ENCODE measurements around the gene ATP8A1. TPM values are rescaled to one million over a fixed set of nuclear protein-coding genes. Genes with fewer than 3 reads are reported as not detected.
A peak's percentile ranks its signal among the peaks of the same experiment; 100 is the strongest.

Gene ATP8A1
- polyA plus RNA-seq, 1 donor from 2014 or later = 45.8 TPM

DNA sequence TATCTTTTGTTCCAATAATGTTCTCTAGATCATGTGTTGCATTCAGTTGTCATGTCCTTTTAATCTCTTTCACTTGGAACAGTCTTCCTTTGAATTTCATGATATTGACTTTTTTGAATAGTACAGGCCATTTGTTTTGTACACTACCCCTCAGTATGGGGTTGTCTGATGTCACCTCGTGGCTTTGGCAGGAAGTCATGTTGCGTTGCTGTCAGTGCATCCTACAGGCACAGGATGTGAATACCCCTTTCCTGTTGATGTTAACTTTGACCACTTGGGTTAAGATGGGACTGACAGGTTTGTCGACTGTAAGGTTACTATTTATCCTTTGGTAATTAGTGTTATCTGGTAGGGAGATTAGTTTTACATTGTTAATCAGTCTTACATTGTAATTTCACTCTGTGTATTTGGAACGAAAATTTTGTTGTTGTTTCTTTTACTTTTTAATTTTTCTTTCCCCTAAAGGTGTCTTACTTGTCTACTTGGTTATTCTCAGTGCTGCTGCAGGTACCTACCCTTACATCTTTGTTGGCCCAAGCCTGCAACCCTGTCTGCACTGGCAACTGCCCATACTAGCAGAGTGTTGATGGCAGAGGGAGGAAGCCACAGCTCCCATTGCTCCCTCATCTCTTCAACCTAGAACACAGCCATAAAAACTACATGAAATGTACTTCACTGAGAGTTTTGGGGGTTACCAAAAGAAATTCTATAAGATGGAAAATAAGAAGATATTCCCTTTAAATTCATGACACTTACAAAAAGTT is 14.7 kb upstream of the ATP8A1 start:
- TF ChIP-seq POLR2AphosphoS5 (IDR thresholded peaks at IDR 0.05) = no peak
- TF ChIP-seq SMC3 (conservative IDR thresholded peaks at IDR 0.05; ENCODE audit: poor library complexity) = no peak
- no peak for TF ChIP-seq EP300 (conservative IDR thresholded peaks at IDR 0.05; ENCODE audit: poor library complexity, severe bottlenecking)
- no peak for TF ChIP-seq MXI1 (conservative IDR thresholded peaks at IDR 0.05; ENCODE audit: poor library complexity, severe bottlenecking)
- TF ChIP-seq, protein P1, sequence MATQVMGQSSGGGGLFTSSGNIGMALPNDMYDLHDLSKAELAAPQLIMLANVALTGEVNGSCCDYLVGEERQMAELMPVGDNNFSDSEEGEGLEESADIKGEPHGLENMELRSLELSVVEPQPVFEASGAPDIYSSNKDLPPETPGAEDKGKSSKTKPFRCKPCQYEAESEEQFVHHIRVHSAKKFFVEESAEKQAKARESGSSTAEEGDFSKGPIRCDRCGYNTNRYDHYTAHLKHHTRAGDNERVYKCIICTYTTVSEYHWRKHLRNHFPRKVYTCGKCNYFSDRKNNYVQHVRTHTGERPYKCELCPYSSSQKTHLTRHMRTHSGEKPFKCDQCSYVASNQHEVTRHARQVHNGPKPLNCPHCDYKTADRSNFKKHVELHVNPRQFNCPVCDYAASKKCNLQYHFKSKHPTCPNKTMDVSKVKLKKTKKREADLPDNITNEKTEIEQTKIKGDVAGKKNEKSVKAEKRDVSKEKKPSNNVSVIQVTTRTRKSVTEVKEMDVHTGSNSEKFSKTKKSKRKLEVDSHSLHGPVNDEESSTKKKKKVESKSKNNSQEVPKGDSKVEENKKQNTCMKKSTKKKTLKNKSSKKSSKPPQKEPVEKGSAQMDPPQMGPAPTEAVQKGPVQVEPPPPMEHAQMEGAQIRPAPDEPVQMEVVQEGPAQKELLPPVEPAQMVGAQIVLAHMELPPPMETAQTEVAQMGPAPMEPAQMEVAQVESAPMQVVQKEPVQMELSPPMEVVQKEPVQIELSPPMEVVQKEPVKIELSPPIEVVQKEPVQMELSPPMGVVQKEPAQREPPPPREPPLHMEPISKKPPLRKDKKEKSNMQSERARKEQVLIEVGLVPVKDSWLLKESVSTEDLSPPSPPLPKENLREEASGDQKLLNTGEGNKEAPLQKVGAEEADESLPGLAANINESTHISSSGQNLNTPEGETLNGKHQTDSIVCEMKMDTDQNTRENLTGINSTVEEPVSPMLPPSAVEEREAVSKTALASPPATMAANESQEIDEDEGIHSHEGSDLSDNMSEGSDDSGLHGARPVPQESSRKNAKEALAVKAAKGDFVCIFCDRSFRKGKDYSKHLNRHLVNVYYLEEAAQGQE (IDR thresholded peaks at IDR 0.05; ENCODE audit: borderline replicate concordance) = no peak
- TF ChIP-seq RAD21 (conservative IDR thresholded peaks at IDR 0.05) = no peak
- TF ChIP-seq TAF1 (IDR thresholded peaks at IDR 0.05; ENCODE audit: low read depth) = no peak
- no peak for TF ChIP-seq EZH2 (IDR thresholded peaks at IDR 0.05; ENCODE audit: borderline replicate concordance, insufficient read depth, low read length, poor library complexity, severe bottlenecking)
- TF ChIP-seq, protein P2, sequence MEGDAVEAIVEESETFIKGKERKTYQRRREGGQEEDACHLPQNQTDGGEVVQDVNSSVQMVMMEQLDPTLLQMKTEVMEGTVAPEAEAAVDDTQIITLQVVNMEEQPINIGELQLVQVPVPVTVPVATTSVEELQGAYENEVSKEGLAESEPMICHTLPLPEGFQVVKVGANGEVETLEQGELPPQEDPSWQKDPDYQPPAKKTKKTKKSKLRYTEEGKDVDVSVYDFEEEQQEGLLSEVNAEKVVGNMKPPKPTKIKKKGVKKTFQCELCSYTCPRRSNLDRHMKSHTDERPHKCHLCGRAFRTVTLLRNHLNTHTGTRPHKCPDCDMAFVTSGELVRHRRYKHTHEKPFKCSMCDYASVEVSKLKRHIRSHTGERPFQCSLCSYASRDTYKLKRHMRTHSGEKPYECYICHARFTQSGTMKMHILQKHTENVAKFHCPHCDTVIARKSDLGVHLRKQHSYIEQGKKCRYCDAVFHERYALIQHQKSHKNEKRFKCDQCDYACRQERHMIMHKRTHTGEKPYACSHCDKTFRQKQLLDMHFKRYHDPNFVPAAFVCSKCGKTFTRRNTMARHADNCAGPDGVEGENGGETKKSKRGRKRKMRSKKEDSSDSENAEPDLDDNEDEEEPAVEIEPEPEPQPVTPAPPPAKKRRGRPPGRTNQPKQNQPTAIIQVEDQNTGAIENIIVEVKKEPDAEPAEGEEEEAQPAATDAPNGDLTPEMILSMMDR (IDR thresholded peaks at IDR 0.05; ENCODE audit: poor library complexity, severe bottlenecking) = no peak
- Histone ChIP-seq H3K4me3 (ENCODE audit: low read length) (no peak overlapping the region), H2AFZ (ENCODE audit: low read depth, low read length) (no peak overlapping the region), H3K9ac (ENCODE audit: low read length) (no peak overlapping the region), H3K4me2 (ENCODE audit: low read length) (no peak overlapping the region), H3K27me3 (ENCODE audit: insufficient read depth, low read depth, low read length) (no peaks in the 10 kb centered on the region), H3K79me2 (replicated peaks; ENCODE audit: insufficient read depth, low read length) (no peaks in the 10 kb centered on the region), H4K20me1 (ENCODE audit: insufficient read depth) (no peaks in the 10 kb centered on the region), H3F3A (ENCODE audit: insufficient read depth, low read length, poor library complexity, severe bottlenecking) (no peaks in the 10 kb centered on the region), H3K9me2 (ENCODE audit: insufficient read depth, low read length) (no peaks in the 10 kb centered on the region), H3K9me3 (ENCODE audit: low read length) (no peaks in the 10 kb centered on the region), H3K36me3 (ENCODE audit: insufficient read depth, low read length) (no peaks in the 10 kb centered on the region), H3K27ac (ENCODE audit: low read length) (no peak overlapping the region)

DNA sequence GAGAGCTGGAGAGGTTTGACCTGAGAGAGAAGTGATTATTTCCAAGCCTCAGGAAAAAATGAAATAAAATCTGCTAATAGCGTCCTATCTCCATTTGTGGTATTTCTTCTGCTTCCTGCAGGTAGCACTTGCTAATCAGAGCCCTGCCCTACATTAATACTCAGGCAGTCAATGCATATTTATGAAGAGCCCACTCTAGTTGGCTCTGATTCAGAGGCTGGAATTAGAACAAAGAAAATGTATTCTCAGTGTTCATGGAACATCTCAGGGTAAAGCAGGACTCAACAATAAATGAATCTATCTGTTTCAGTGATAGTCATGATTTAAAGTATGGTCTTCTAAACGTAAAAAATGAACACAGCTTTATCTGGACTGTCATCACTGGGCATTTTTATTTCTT is 1.4 kb upstream of the ATP8A1 start:
- Histone ChIP-seq H3K9me3 (ENCODE audit: low read length) (no peaks in the 10 kb centered on the region), H3K9ac (ENCODE audit: low read length) (no peak overlapping the region), H3K9me2 (ENCODE audit: insufficient read depth, low read length) (no peaks in the 10 kb centered on the region), H4K20me1 (ENCODE audit: insufficient read depth) (no peaks in the 10 kb centered on the region), H3K4me2 (ENCODE audit: low read length) (no peak overlapping the region), H3K27me3 (ENCODE audit: insufficient read depth, low read depth, low read length) (no peaks in the 10 kb centered on the region), H3K4me3 (ENCODE audit: low read length) (peak overlapping the region; percentile 77), H3K36me3 (ENCODE audit: insufficient read depth, low read length) (no peaks in the 10 kb centered on the region), H2AFZ (ENCODE audit: low read depth, low read length) (no peak overlapping the region), H3K27ac (ENCODE audit: low read length) (no peak overlapping the region), H3K79me2 (replicated peaks; ENCODE audit: insufficient read depth, low read length) (peaks cover 3% of the 10 kb centered on the region), H3F3A (ENCODE audit: insufficient read depth, low read length, poor library complexity, severe bottlenecking) (no peaks in the 10 kb centered on the region)
- TF ChIP-seq, protein P2 (IDR thresholded peaks at IDR 0.05; ENCODE audit: poor library complexity, severe bottlenecking) = no peak
- TF ChIP-seq, protein P1 (IDR thresholded peaks at IDR 0.05; ENCODE audit: borderline replicate concordance) = no peak
- TF ChIP-seq EP300 (conservative IDR thresholded peaks at IDR 0.05; ENCODE audit: poor library complexity, severe bottlenecking) = no peak
